ENCODE results near the gene GTSE1.
"Not testable (repeated sequence)": the region's sequence is repeated elsewhere in the genome, so short reads cannot be mapped to it uniquely, and the experiment has no call there.

GTSE1 gene

GRCh38 chr22:46263216-46263590, 33.5 kb upstream of the GTSE1 start, which contains the start of gene PKDREJ:
TSS of gene PKDREJ (minus strand) at chr22:46263343. CDS start at chr22:46263322, 21 bp downstream.
- DNase-seq (ENCODE audit: extremely low read depth, insufficient read length), result no peak
- Histone ChIP-seq H3K4me3 (replicated peaks; ENCODE audit: low read depth, low read length) (no peak within 1 kb of the TSS), H3K36me3 (ENCODE audit: control insufficient read depth, insufficient read depth, low read length) (no peaks in the 10 kb centered on the region), H3K27me3 (replicated peaks; ENCODE audit: control insufficient read depth, insufficient read depth, low read length) (no peaks in the 10 kb centered on the region)
- no peak for TF ChIP-seq CTCF (IDR thresholded peaks at IDR 0.05; ENCODE audit: insufficient read depth, low read length, poor library complexity, severe bottlenecking)

GRCh38 chr22:46264520-46264919, 32.1 kb upstream of the GTSE1 start:
- H3K27me3 ChIP-seq (replicated peaks; ENCODE audit: control insufficient read depth, insufficient read depth, low read length); H3K4me3 ChIP-seq (replicated peaks; ENCODE audit: low read depth, low read length); H3K36me3 ChIP-seq (ENCODE audit: control insufficient read depth, insufficient read depth, low read length); DNase-seq (ENCODE audit: extremely low read depth, insufficient read length): not testable (repeated sequence)

GRCh38 chr22:46265627-46266026, 31.0 kb upstream of the GTSE1 start:
- not testable (repeated sequence) for DNase-seq (ENCODE audit: extremely low read depth, insufficient read length); H3K27me3 ChIP-seq (replicated peaks; ENCODE audit: control insufficient read depth, insufficient read depth, low read length); H3K36me3 ChIP-seq (ENCODE audit: control insufficient read depth, insufficient read depth, low read length); H3K4me3 ChIP-seq (replicated peaks; ENCODE audit: low read depth, low read length)

GRCh38 chr22:46267431-46268279, 29.0 kb upstream of the GTSE1 start, which contains the start of gene TTC38:
TSS of gene TTC38 (plus strand) at chr22:46268008. CDS start at chr22:46268040, 32 bp downstream.
- TF ChIP-seq CTCF (IDR thresholded peaks at IDR 0.05; ENCODE audit: insufficient read depth, low read length, poor library complexity, severe bottlenecking), result no peak
- Histone ChIP-seq H3K36me3 (ENCODE audit: control insufficient read depth, insufficient read depth, low read length) (peaks cover under 1% of the 10 kb centered on the region; the same call in 1 of the 2 replicates), H3K27me3 (replicated peaks; ENCODE audit: control insufficient read depth, insufficient read depth, low read length) (no peaks in the 10 kb centered on the region), H3K4me3 (replicated peaks; ENCODE audit: low read depth, low read length) (peak within 1 kb of the TSS; percentile 81)
- peak; percentile 75 for DNase-seq (ENCODE audit: extremely low read depth, insufficient read length)

- Histone ChIP-seq H3K27me3 (replicated peaks; ENCODE audit: control insufficient read depth, insufficient read depth, low read length) (no peaks in the 10 kb centered on the region), H3K4me3 (replicated peaks; ENCODE audit: low read depth, low read length) (no peak overlapping the region), H3K36me3 (ENCODE audit: control insufficient read depth, insufficient read depth, low read length) (peaks cover 11% of the 10 kb centered on the region)
- no peak for TF ChIP-seq CTCF (IDR thresholded peaks at IDR 0.05; ENCODE audit: insufficient read depth, low read length, poor library complexity, severe bottlenecking)
- no peak for DNase-seq (ENCODE audit: extremely low read depth, insufficient read length)
Measured at GRCh38 chr22:46269564-46269963, 27.1 kb upstream of the GTSE1 start.

- no peak for DNase-seq (ENCODE audit: extremely low read depth, insufficient read length)
- H3K36me3 ChIP-seq (ENCODE audit: control insufficient read depth, insufficient read depth, low read length), result peaks cover 11% of the 10 kb centered on the region
- no peak overlapping the region for H3K4me3 ChIP-seq (replicated peaks; ENCODE audit: low read depth, low read length)
- no peak for TF ChIP-seq CTCF (IDR thresholded peaks at IDR 0.05; ENCODE audit: insufficient read depth, low read length, poor library complexity, severe bottlenecking)
- H3K27me3 ChIP-seq (replicated peaks; ENCODE audit: control insufficient read depth, insufficient read depth, low read length), result no peaks in the 10 kb centered on the region
Measured at GRCh38 chr22:46272196-46272595, 24.5 kb upstream of the GTSE1 start.

Measured in GM06990 (cell line).